NCI-H2107 treated with DMSO at 0.1 percent for 48 hours (cell line): ENCODE measurements around the gene H2BK1.

Experiments used
- DNase-seq: peaks from one replicate; lab custom pipeline; 2025; ENCODE audit not compliant: unreplicated experiment; lab: John Stamatoyannopoulos, UW

The H2BK1 gene

GRCh38 chr7:151210087-151210854 lies at the start of gene H2BK1:
H2BK1 (minus strand) TSS chr7:151210488; CDS start chr7:151210318, 170 bp downstream.
- DNase-seq: no peak

GRCh38 chr7:151257990-151258389 lies 47.7 kb upstream of the H2BK1 start:
- DNase-seq: no peak

- DNase-seq: no peak
Measured at GRCh38 chr7:151256410-151257045, 46.2 kb upstream of the H2BK1 start.

- no peak for DNase-seq
Measured at GRCh38 chr7:151255390-151255789, 45.1 kb upstream of the H2BK1 start.

- no peak for DNase-seq
Measured at GRCh38 chr7:151254851-151255250, 44.6 kb upstream of the H2BK1 start.

- no peak for DNase-seq
Measured at GRCh38 chr7:151254316-151254715, 44.0 kb upstream of the H2BK1 start.

- no peak for DNase-seq
Measured at GRCh38 chr7:151252961-151253711, 42.8 kb upstream of the H2BK1 start.

GRCh38 chr7:151252561-151252835 lies 42.2 kb upstream of the H2BK1 start:
- no peak for DNase-seq

- DNase-seq: peak; percentile 26
Measured at GRCh38 chr7:151251689-151252560, 41.6 kb upstream of the H2BK1 start.

- no peak for DNase-seq
Measured at GRCh38 chr7:151251328-151251688, 41.0 kb upstream of the H2BK1 start.

GRCh38 chr7:151250181-151251132 lies 40.2 kb upstream of the H2BK1 start:
- DNase-seq: no peak

- no peak for DNase-seq
Measured at GRCh38 chr7:151249732-151250072, 39.4 kb upstream of the H2BK1 start.

- no peak for DNase-seq
Measured at GRCh38 chr7:151249034-151249731, 38.9 kb upstream of the H2BK1 start.

- DNase-seq: no peak
Measured at GRCh38 chr7:151248346-151249033, 38.2 kb upstream of the H2BK1 start, which contains the start of gene SMARCD3. SMARCD3 (minus strand) TSS chr7:151248694; CDS start chr7:151248562, 132 bp downstream.

GRCh38 chr7:151247611-151248345 lies 37.5 kb upstream of the H2BK1 start:
- DNase-seq: no peak

- DNase-seq: no peak
Measured at GRCh38 chr7:151246851-151247580, 36.7 kb upstream of the H2BK1 start.

- DNase-seq: no peak
Measured at GRCh38 chr7:151246102-151246850, 36.0 kb upstream of the H2BK1 start.
